Neural cell (in vitro differentiated cells): Measurements from ENCODE around the gene NUDT3. TPM values are rescaled to one million over a fixed set of nuclear protein-coding genes. Genes with fewer than 3 reads are reported as not detected.
"Not testable (repeated sequence)": the region's sequence is repeated elsewhere in the genome, so short reads cannot be mapped to it uniquely, and the experiment has no call there.

ENCODE experiments used
- H2AFZ ChIP-seq: fragments of 200-600, 300-800 bp; sonication (generic), shearing (Covaris generic); 2 replicates; pipeline ENCODE4 v1.6.0; 2014; ENCODE audit warnings: low read depth, mild to moderate bottlenecking, antibody characterized with exemption, low read length, moderate library complexity
- H3F3A ChIP-seq: fragments of 200-600 bp; shearing (Covaris generic); 2 replicates; pipeline ENCODE4 v1.6.1; 2016; ENCODE audit warnings: mild to moderate bottlenecking, moderate library complexity, mixed read lengths, antibody characterized with exemption, low read length; ENCODE audit not compliant: insufficient read depth, poor library complexity, severe bottlenecking
- H3K27ac ChIP-seq: fragments of 200-600, 300-800 bp; sonication (generic), shearing (Covaris generic); 2 replicates; pipeline ENCODE4 v1.5.1; 2014; ENCODE audit warnings: mild to moderate bottlenecking, low read length, moderate library complexity
- H3K27me3 ChIP-seq: fragments of 300-800, 200-600 bp; sonication (generic), shearing (Covaris generic); 2 replicates; pipeline ENCODE4 v1.6.0; 2014; ENCODE audit warnings: mild to moderate bottlenecking, low read depth, low read length, moderate library complexity; ENCODE audit not compliant: insufficient read depth
- H3K36me3 ChIP-seq: fragments of 300-800, 200-600 bp; sonication (generic), shearing (Covaris generic); 2 replicates; pipeline ENCODE4 v1.5.1; 2014; ENCODE audit warnings: mild to moderate bottlenecking, antibody characterized with exemption, low read length, moderate library complexity; ENCODE audit not compliant: insufficient read depth
- H3K4me2 ChIP-seq: fragments of 300-800, 200-600 bp; sonication (generic), shearing (Covaris generic); 2 replicates; pipeline ENCODE4 v1.6.0; 2014; ENCODE audit warnings: mild to moderate bottlenecking, low read length
- H3K4me3 ChIP-seq: fragments of 300-800, 200-600 bp; sonication (generic), shearing (Covaris generic); 2 replicates; pipeline ENCODE4 v1.5.1; 2014; ENCODE audit warnings: mild to moderate bottlenecking, low read length, moderate library complexity
- H3K79me2 ChIP-seq: fragments of 200-600 bp; shearing (Covaris generic); replicated peaks from 2 replicates; pipeline ENCODE4 v1.6.0; 2014; ENCODE audit warnings: mild to moderate bottlenecking, low read length, moderate library complexity; ENCODE audit not compliant: insufficient read depth
- H3K9ac ChIP-seq: fragments of 300-800, 200-600 bp; sonication (generic), shearing (Covaris generic); 2 replicates; pipeline ENCODE4 v1.6.1; 2016; ENCODE audit warnings: mild to moderate bottlenecking, low read length, mixed read lengths
- H3K9me2 ChIP-seq: fragments of 200-600 bp; shearing (Covaris generic); 2 replicates; pipeline ENCODE4 v1.6.1; 2016; ENCODE audit warnings: mild to moderate bottlenecking, low read length, mixed read lengths; ENCODE audit not compliant: insufficient read depth
- H3K9me3 ChIP-seq: fragments of 200-600, 300-800 bp; sonication (generic), shearing (Covaris generic); 2 replicates; pipeline ENCODE4 v1.6.1; 2016; ENCODE audit warnings: mild to moderate bottlenecking, mixed run types, low read length, moderate library complexity, mixed read lengths
- H4K20me1 ChIP-seq: fragments of 200-600 bp; shearing (Covaris generic); 2 replicates; pipeline ENCODE4 v1.6.1; 2016; ENCODE audit warnings: mild to moderate bottlenecking, mixed run types; ENCODE audit not compliant: insufficient read depth
- CTCF ChIP-seq: fragments of 450-650 bp; IDR thresholded peaks from 2 replicates; pipeline ENCODE4 v1.5.1; 2014; ENCODE audit warnings: antibody characterized with exemption, mild to moderate bottlenecking, moderate library complexity; ENCODE audit not compliant: poor library complexity, severe bottlenecking
- EP300 ChIP-seq: fragments of 450-650 bp; conservative IDR thresholded peaks from 2 replicates; pipeline ENCODE4 v1.6.1; 2014; ENCODE audit warnings: antibody characterized with exemption, mild to moderate bottlenecking, moderate library complexity; ENCODE audit not compliant: poor library complexity, severe bottlenecking
- EZH2 ChIP-seq: fragments of 200-600, 300-800 bp; shearing (Covaris generic), sonication (generic); IDR thresholded peaks from 2 replicates; pipeline ENCODE4 v1.6.1; 2014; ENCODE audit warnings: antibody characterized with exemption, low read length, borderline replicate concordance, mild to moderate bottlenecking; ENCODE audit not compliant: insufficient read depth, poor library complexity, severe bottlenecking
- MXI1 ChIP-seq: fragments of 450-650 bp; conservative IDR thresholded peaks from 2 replicates; pipeline ENCODE4 v1.6.1; 2014; ENCODE audit warnings: antibody characterized with exemption, mild to moderate bottlenecking; ENCODE audit not compliant: poor library complexity, severe bottlenecking
- POLR2AphosphoS5 ChIP-seq: IDR thresholded peaks from 2 replicates; pipeline ENCODE4 v1.6.1; 2012
- RAD21 ChIP-seq: fragments of 450-650 bp; conservative IDR thresholded peaks from 2 replicates; pipeline ENCODE4 v1.6.1; 2014; ENCODE audit warnings: antibody characterized with exemption, mild to moderate bottlenecking, moderate library complexity
- SMC3 ChIP-seq: fragments of 450-650 bp; conservative IDR thresholded peaks from 2 replicates; pipeline ENCODE4 v1.6.1; 2014; ENCODE audit warnings: antibody characterized with exemption, mild to moderate bottlenecking, moderate library complexity; ENCODE audit not compliant: poor library complexity
- TAF1 ChIP-seq: IDR thresholded peaks from 2 replicates; pipeline ENCODE4 v1.6.1; 2012; ENCODE audit warnings: low read depth
- polyA plus RNA-seq: library from polyadenylated mRNA; depleted of rRNA; stranded (reverse); fragments of >200 nt; gene quantifications from 2 replicates; pipeline ENCODE4 v1.2.3, GENCODE V29; 2014
- TF ChIP-seq, protein P1 (sequence below): IDR thresholded peaks from 2 replicates; pipeline ENCODE4 v1.6.1; 2012; ENCODE audit warnings: borderline replicate concordance

The NUDT3 gene
- polyA plus RNA-seq, 1 donor from 2014 or later = 80.2 TPM

DNA sequence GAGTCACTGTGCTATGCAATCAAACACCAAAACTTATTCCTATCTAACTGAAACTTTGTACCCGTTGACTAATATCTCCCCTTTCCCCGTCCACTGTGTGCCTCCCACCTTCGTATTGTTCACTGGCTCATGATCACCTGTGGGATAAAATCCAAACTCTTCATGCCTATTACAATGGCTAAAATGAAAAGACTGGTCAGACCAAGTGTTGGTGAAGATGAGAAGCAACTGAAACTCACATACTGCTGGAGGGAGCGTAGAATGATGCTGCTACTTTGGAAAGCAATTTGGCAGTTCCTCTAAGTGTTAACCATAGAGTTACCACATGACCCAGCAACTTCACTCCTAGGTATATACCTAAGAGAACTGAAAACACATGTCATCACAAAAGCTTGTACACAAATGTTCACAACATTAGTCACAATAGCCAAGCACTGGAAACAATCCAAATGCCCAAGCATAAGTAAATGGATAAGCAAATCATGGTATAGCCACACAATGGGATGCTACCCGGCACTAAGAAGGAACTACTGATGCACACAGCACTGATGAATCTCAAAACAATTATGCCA lies 20.3 kb upstream of the NUDT3 start:
- peaks cover 8% of the 10 kb centered on the region for H3K36me3 ChIP-seq
- no peaks in the 10 kb centered on the region for H3K9me2 ChIP-seq
- H4K20me1 ChIP-seq = no peaks in the 10 kb centered on the region
- no peak overlapping the region for H2AFZ ChIP-seq
- H3K4me3 ChIP-seq = no peak overlapping the region
- H3K27ac ChIP-seq = no peak overlapping the region
- no peaks in the 10 kb centered on the region for H3F3A ChIP-seq
- no peak overlapping the region for H3K4me2 ChIP-seq
- H3K79me2 ChIP-seq = no peaks in the 10 kb centered on the region
- H3K9ac ChIP-seq = no peak overlapping the region
- H3K27me3 ChIP-seq = no peaks in the 10 kb centered on the region
- TF ChIP-seq RAD21 (no peak), EP300 (no peak), TAF1 (no peak), SMC3 (no peak), POLR2AphosphoS5 (no peak), MXI1 (no peak), CTCF (no peak), EZH2 (no peak)
- TF ChIP-seq, protein P1, sequence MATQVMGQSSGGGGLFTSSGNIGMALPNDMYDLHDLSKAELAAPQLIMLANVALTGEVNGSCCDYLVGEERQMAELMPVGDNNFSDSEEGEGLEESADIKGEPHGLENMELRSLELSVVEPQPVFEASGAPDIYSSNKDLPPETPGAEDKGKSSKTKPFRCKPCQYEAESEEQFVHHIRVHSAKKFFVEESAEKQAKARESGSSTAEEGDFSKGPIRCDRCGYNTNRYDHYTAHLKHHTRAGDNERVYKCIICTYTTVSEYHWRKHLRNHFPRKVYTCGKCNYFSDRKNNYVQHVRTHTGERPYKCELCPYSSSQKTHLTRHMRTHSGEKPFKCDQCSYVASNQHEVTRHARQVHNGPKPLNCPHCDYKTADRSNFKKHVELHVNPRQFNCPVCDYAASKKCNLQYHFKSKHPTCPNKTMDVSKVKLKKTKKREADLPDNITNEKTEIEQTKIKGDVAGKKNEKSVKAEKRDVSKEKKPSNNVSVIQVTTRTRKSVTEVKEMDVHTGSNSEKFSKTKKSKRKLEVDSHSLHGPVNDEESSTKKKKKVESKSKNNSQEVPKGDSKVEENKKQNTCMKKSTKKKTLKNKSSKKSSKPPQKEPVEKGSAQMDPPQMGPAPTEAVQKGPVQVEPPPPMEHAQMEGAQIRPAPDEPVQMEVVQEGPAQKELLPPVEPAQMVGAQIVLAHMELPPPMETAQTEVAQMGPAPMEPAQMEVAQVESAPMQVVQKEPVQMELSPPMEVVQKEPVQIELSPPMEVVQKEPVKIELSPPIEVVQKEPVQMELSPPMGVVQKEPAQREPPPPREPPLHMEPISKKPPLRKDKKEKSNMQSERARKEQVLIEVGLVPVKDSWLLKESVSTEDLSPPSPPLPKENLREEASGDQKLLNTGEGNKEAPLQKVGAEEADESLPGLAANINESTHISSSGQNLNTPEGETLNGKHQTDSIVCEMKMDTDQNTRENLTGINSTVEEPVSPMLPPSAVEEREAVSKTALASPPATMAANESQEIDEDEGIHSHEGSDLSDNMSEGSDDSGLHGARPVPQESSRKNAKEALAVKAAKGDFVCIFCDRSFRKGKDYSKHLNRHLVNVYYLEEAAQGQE = no peak
- no peaks in the 10 kb centered on the region for H3K9me3 ChIP-seq

- no peaks in the 10 kb centered on the region for H3K9me3 ChIP-seq
- no peak overlapping the region for H3K9ac ChIP-seq
- H3K9me2 ChIP-seq = no peaks in the 10 kb centered on the region
- no peak overlapping the region for H3K4me2 ChIP-seq
- H3K4me3 ChIP-seq = no peak overlapping the region
- H3F3A ChIP-seq = no peaks in the 10 kb centered on the region
- no peaks in the 10 kb centered on the region for H4K20me1 ChIP-seq
- no peaks in the 10 kb centered on the region for H3K27me3 ChIP-seq
- no peak overlapping the region for H2AFZ ChIP-seq
- no peaks in the 10 kb centered on the region for H3K79me2 ChIP-seq
- H3K27ac ChIP-seq = no peak overlapping the region
- H3K36me3 ChIP-seq = peaks cover 4% of the 10 kb centered on the region
- no peak for TF ChIP-seq TAF1
- no peak for TF ChIP-seq RAD21
- TF ChIP-seq MXI1 = no peak
- TF ChIP-seq EP300 = no peak
- TF ChIP-seq SMC3 = no peak
- TF ChIP-seq, protein P1 = no peak
- TF ChIP-seq CTCF = no peak
- no peak for TF ChIP-seq POLR2AphosphoS5
- TF ChIP-seq EZH2 = no peak
These were observed 19.5 kb upstream of the NUDT3 start for GRCh38 chr6:34412016-34412415.

DNA sequence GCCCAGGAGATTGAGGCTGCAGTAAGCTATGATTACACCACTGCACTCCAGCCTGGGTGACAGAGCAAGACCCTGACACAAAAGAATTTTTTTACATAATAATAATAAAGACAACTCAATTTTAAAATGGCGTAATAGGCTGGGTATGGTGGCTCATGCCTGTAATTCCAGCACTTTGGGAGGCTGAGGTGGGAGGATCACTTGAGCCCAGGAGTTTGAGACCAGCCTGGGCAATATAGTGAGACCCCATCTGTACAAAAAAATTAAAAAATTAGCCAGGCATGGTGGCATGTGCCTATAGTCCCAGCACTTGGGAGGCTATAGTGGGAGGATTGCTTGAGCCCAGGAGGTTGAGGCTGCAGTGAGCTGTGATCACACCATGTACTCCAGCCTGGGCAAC lies 15.4 kb upstream of the NUDT3 start:
- H3K36me3 ChIP-seq, H3K9me2 ChIP-seq, H3K9ac ChIP-seq, H4K20me1 ChIP-seq, H3K9me3 ChIP-seq, H3F3A ChIP-seq, H2AFZ ChIP-seq, H3K79me2 ChIP-seq, H3K27ac ChIP-seq, H3K4me2 ChIP-seq, H3K27me3 ChIP-seq, H3K4me3 ChIP-seq: not testable (repeated sequence)
